AG09319 (cell line): ENCODE data around the gene CLASP1.

Experiments
- DNase-seq: peaks from one replicate; pipeline ENCODE4 v3.0.0-alpha.2; 2010; ENCODE audit warnings: low read depth; ENCODE audit errors: extremely low read depth
- TF ChIP-seq, protein P1 (sequence below): IDR thresholded peaks from 2 replicates; pipeline ENCODE4 v1.5.1; 2011; ENCODE audit warnings: low read depth, mild to moderate bottlenecking, inconsistent platforms, low read length, moderate library complexity

The CLASP1 gene

DNA sequence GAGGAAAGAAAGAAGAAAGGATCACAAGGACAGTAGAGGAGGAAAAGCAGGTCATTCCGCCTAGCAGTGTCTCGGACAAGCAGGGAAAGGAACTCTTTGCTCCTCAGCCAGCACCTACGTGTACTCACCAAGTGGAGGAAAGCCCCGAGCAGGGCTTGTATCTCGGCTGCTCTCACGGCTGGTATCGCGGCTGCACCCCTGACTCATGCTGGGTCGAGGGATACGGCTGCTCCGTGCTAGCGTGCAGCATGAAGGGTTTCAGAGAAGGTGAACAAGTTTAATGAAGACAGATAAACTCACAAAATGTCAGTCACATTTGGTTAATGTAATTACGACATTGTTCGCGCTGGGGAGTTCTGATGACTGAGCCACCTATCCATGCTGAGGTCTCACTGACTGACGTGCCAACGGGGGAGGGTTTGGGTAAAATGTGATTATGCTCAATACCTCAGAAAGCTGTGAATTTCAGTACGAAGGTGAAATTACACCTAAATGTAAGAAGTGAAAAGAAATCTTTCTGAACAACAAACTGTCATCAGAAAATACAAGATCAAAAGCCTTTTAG is 230.7 kb downstream of the CLASP1 start:
- TF ChIP-seq, protein P1, sequence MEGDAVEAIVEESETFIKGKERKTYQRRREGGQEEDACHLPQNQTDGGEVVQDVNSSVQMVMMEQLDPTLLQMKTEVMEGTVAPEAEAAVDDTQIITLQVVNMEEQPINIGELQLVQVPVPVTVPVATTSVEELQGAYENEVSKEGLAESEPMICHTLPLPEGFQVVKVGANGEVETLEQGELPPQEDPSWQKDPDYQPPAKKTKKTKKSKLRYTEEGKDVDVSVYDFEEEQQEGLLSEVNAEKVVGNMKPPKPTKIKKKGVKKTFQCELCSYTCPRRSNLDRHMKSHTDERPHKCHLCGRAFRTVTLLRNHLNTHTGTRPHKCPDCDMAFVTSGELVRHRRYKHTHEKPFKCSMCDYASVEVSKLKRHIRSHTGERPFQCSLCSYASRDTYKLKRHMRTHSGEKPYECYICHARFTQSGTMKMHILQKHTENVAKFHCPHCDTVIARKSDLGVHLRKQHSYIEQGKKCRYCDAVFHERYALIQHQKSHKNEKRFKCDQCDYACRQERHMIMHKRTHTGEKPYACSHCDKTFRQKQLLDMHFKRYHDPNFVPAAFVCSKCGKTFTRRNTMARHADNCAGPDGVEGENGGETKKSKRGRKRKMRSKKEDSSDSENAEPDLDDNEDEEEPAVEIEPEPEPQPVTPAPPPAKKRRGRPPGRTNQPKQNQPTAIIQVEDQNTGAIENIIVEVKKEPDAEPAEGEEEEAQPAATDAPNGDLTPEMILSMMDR = no peak

GRCh38 chr2:121417826-121418225 is 231.4 kb downstream of the CLASP1 start:
- TF ChIP-seq, protein P1 = no peak
- DNase-seq = no peak

More for the DNA sequence above, 230.7 kb downstream of the CLASP1 start:
- DNase-seq = no peak

DNA sequence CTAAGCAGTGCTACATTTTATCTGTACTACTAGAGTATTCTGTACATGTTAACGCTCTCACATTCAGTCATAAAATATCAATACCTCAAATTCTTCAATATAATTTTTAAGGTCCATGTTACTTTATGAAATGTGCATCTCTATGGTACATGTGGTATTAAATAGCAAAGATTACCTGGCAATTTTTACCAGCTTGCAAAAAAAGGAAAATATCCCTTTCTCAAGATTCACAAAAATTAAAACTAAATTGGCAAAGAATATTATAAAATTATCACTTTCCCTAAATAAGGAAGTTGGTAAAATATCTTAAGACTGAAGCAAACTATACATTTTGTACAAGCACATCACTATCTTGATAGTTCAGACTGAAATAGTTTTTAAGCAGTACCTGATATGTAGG is 233.5 kb downstream of the CLASP1 start:
- TF ChIP-seq, protein P1 = no peak
- DNase-seq = no peak

DNA sequence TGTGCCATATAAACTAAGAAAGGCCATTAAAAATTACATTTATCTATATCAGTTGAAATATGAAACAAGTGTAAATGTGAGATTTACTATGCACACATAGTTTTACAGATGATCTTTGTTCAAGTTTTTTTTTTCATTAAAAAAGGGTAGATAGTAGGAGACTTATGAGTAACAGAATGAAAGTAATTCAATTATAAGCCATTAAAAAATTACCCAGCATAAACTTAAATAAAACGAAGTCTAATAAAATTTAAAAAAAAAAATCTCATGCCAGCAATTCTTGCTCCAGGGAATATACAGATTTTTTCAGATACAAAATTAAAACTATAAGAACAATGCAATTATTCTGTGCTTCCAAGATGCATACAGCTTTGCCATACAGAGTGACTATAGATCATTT is 236.9 kb downstream of the CLASP1 start:
- DNase-seq = no peak
- TF ChIP-seq, protein P1 = no peak

GRCh38 chr2:121409966-121410365 is 239.3 kb downstream of the CLASP1 start:
- TF ChIP-seq, protein P1 = no peak
- DNase-seq = no peak

- no peak for DNase-seq
- TF ChIP-seq, protein P1 = no peak
Observed at GRCh38 chr2:121409388-121409787, 239.9 kb downstream of the CLASP1 start.

GRCh38 chr2:121408641-121409040 is 240.6 kb downstream of the CLASP1 start:
- no peak for DNase-seq
- TF ChIP-seq, protein P1 = no peak
